ENCODE results near the gene RBMS2.

RBMS2 gene

DNA sequence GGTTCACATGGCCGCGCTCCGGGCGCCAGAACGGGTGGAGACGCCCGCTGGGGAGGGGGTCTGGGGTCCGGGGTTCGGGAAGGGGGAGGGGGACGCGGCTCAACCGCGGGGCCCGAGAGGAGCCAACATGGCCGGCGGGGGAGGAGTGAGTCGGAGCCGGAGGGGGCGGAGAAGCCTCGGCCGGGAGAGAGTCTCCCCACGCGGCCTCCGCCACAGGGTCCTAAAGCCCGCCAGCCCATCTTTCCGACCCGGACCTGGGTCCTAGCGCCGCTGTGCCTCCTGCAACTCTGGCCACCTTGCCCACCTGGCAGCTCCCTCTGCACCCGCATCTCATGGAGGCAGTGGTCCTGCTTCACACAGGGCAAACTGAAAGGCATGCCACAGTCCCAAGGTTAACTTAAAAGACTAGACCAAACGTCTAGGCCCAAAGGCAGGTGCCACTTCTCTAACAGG lies 108.6 kb downstream of the RBMS2 start, which contains the start of gene BAZ2A:
Gene BAZ2A (minus strand): TSS at position 147 of the 453 bp plus-strand sequence. CDS start 12,796 bp downstream, outside the sequence.
- H3K4me3 ChIP-seq (ENCODE audit: low read depth, low read length) = peak within 1 kb of the TSS; percentile 99
- TF ChIP-seq, protein P1, sequence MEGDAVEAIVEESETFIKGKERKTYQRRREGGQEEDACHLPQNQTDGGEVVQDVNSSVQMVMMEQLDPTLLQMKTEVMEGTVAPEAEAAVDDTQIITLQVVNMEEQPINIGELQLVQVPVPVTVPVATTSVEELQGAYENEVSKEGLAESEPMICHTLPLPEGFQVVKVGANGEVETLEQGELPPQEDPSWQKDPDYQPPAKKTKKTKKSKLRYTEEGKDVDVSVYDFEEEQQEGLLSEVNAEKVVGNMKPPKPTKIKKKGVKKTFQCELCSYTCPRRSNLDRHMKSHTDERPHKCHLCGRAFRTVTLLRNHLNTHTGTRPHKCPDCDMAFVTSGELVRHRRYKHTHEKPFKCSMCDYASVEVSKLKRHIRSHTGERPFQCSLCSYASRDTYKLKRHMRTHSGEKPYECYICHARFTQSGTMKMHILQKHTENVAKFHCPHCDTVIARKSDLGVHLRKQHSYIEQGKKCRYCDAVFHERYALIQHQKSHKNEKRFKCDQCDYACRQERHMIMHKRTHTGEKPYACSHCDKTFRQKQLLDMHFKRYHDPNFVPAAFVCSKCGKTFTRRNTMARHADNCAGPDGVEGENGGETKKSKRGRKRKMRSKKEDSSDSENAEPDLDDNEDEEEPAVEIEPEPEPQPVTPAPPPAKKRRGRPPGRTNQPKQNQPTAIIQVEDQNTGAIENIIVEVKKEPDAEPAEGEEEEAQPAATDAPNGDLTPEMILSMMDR (IDR thresholded peaks at IDR 0.05; ENCODE audit: control insufficient read depth, extremely low read depth, insufficient read depth) = no peak
- no peak for DNase-seq (ENCODE audit: low read depth)

DNA sequence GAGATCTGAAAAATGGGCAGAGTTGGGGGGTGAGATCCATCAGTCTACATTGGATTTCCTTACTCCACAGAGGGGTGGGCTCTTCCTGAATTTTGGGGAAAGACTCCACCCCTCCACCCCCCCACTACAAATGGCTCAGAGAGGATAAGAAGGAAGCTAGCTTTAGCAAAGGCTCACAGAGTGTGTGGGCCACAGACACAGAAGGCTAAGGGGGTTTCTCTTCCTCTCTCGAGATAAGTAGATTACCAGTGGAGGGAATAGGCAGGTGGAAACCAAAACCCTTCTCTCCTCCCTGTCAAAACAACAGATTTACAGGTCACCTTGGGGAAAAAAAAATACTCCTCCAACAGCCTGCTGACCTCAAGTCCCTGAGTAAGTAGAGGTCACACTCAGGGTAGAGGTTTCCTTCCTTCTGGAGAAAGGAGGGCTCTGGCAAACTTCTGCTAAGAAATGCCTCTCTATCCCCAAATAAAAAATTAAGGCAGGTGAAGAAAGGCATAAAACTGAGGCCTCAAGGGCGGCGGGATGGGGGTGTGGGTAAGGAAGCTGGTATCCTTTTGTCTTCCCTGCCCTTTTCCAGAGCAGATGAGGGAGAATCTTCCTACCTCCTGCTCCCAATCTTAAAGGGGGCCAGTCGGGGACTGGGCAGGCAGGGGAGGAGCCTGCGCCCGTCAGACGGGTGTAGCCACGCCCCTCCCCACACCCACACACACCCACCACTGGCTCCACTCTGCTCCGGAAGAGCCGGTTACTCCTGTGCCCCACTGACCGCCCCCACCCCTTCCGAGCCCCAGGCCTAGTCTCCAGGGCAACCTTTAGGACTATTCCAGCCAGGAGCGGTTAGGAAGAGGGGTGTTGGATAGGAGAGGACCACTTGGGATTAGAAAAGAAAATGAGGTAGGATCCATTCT lies 110.4 kb downstream of the RBMS2 start:
- H3K4me3 ChIP-seq (ENCODE audit: low read depth, low read length) = peak overlapping the region; percentile 96
- TF ChIP-seq, protein P1 (IDR thresholded peaks at IDR 0.05; ENCODE audit: control insufficient read depth, extremely low read depth, insufficient read depth) = no peak

DNA sequence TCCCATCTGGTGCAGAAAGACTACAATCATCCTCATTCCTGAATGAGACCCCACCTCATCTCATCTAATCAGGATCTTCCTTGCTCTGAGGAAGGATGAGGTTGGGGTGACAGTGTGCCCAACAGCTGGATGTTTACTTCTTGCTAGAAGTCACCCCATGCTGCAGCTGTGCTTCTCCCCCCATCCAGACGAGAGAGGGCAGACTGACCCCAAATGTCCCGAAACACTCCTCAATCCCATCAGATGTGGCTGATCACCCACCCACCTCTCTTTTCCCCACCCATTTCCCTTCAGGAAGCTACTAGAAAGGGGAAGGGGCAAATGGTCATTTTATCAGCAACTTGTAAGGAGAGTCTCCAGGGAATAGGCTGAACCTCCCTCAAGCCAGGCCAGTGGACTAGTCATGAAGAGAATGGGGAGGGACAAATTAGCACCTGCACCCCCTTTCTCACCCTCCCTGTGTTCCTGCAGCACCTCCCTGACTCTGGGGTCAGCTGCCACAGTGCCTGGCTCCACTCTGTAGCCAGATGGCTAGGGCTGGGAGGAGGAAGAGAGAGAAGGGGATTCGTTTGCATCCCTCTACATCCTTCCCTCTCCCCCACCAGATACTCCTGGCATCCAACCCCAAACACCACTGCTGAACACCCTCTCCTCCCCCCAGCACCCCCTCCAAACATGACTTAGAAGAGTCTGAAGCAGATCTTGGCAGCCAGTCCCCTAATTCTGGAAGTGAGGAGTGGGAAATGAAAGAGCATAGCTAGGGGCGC lies 111.3 kb downstream of the RBMS2 start:
- no peak for DNase-seq (ENCODE audit: low read depth)
- TF ChIP-seq, protein P1 (IDR thresholded peaks at IDR 0.05; ENCODE audit: control insufficient read depth, extremely low read depth, insufficient read depth) = no peak
- peak overlapping the region; percentile 96 for H3K4me3 ChIP-seq (ENCODE audit: low read depth, low read length)

More for the DNA sequence above, 110.4 kb downstream of the RBMS2 start:
- no peak for DNase-seq (ENCODE audit: low read depth)

DNA sequence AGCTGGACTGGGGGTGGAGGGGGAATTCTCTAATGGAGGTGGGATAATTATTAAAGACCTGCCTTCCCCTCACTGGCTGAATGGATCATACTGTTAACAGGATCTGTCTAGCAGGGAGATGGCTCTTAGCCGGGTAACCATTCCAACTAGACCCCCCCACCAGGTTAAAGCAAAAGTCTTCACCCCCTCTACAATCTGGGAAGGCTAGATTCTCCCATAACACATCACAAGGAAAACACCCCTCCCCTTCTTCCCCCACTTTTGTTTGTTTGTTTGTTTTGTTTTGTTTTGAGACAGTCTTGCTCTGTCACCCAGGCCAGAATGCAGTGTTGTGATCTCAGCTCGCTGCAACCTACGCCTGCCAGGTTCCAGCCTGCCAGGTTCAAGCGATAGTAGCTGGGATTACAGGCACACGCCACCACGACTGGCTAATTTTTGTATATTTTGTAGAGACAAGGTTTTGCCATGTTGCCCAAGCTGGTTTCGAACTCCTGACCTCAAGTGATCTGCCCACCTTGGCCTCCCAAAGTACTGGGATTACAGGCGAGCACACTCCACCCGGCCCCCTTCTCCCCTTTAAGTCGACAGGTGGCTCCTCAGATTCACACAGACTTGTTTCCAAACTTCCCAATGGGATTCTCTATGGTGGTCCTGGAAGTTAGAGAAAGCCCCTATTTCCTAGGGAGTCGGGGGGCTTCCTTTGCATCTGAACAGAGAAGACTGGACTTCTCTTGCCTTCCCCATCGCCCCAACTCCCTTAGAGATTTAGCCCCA lies 112.0 kb downstream of the RBMS2 start:
- H3K4me3 ChIP-seq (ENCODE audit: low read depth, low read length) = peak overlapping the region; percentile 96
- no peak for DNase-seq (ENCODE audit: low read depth)
- TF ChIP-seq, protein P1 (IDR thresholded peaks at IDR 0.05; ENCODE audit: control insufficient read depth, extremely low read depth, insufficient read depth) = no peak

DNA sequence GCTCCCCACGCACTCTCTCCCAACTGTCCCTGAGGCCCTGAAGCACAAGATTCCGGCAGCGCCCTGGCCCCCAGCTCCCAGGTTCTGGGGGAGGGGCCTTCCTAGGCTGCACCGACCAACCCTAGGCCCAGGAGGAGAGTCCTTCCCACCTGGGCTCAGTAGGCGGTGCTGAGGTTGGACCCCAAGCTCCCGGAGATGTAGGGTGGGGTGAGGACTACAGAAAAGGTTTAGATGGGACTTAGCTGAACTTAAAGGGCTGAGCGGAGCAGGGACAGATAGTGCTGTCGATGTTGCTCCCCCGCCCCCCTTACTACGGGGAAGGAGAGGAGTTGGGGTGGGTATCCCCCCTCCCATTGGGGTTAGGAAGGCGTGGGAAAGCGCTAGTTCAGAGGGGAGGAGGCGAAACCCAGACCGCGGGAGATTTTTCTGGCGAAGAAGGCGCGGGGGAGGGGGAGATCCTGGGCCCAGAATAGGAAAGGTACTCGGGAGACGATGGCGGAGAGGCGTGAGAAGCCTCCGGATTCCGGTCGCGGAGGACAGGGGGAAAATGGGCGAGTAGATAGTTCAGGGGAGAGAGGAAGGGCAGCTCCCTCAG lies 112.7 kb downstream of the RBMS2 start:
- peak overlapping the region; percentile 96 for H3K4me3 ChIP-seq (ENCODE audit: low read depth, low read length)
- TF ChIP-seq, protein P1 (IDR thresholded peaks at IDR 0.05; ENCODE audit: control insufficient read depth, extremely low read depth, insufficient read depth) = no peak
- DNase-seq (ENCODE audit: low read depth) = no peak

All from LNCaP clone FGC (cell line).